IgD-negative memory B cell (primary cell): ENCODE measurements around the gene AGPS. TPM values are rescaled to one million over a fixed set of nuclear protein-coding genes. Genes with fewer than 3 reads are reported as not detected.
A peak's percentile ranks its signal among the peaks of the same experiment; 100 is the strongest.
"Not testable (repeated sequence)": the region's sequence is repeated elsewhere in the genome, so short reads cannot be mapped to it uniquely, and the experiment has no call there.

Experiments used
- H3K27ac Mint-ChIP-seq, 3 donors: one replicate each; pipeline ENCODE4 v1.8.0; 2020 to 2022; ENCODE audit warnings: mild to moderate bottlenecking in 3 of 3, mixed read lengths in 3 of 3, moderate library complexity in 1 of 3
- H3K27me3 Mint-ChIP-seq: one replicate; pipeline ENCODE4 v1.8.0; 2021; ENCODE audit warnings: mixed read lengths
- H3K36me3 Mint-ChIP-seq: one replicate; pipeline ENCODE4 v1.8.0; 2020; ENCODE audit warnings: mild to moderate bottlenecking, mixed read lengths
- H3K4me1 Mint-ChIP-seq, 3 donors: one replicate each; pipeline ENCODE4 v1.8.0; 2020 to 2022; ENCODE audit warnings: mixed read lengths in 3 of 3, mild to moderate bottlenecking in 1 of 3
- H3K4me3 Mint-ChIP-seq, 4 donors: one replicate each; pipeline ENCODE4 v1.8.0; 2020 to 2022; ENCODE audit warnings: mild to moderate bottlenecking in 4 of 4, mixed read lengths in 4 of 4, moderate library complexity in 3 of 4
- H3K9me3 Mint-ChIP-seq, 3 donors: one replicate each; pipeline ENCODE4 v1.8.0; 2020 to 2021; ENCODE audit warnings: mixed read lengths in 3 of 3, mild to moderate bottlenecking in 1 of 3
- polyA plus RNA-seq: library from polyadenylated mRNA; unstranded; fragments of 300-500 nt; fragmentation: Illumina TruSeq; gene quantifications from one replicate; pipeline ENCODE4 v1.2.3, GENCODE V29; 2021

The AGPS gene
- polyA plus RNA-seq, 1 donor from 2014 or later = 11.7 TPM

DNA sequence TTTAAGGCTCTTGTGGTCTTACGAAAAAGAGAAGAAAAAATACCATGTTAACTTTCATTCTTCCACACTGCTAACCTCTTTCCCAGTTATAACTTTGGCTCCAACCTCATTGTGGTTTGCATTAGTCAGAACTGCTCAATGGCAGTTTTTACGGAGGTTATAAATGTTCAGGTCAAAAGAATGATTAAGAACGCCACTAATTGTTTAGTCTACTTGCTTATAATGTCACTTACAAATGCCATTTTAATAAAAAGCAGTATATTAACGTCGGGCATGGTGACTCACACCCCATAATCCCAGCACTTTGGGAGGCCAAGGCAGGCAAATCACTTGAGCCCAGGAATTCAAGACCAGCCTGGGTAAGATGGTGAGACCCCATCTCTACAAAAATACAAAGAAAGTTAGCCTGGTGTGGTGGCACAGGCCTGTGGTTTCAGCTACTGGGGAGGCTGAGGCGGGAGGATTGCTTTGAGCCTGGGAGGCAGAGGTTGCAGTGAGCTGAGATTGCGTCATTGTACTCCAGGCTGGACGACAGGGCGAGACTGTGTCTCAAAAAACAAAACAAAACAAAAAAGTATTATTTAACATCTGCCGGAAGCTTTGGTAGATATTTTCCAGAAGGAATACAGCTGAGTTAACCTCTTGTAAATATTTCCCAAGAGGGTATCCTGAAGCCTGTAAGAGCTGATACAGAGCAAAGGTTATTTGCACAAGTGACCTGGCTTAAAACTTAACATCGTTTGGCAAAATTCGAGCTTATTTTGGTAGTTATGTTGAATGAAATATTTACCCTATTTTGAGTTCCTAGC, 5.1 kb downstream of the AGPS start:
- no peaks in the 10 kb centered on the region for H3K27me3 Mint-ChIP-seq
- no peak overlapping the region for H3K27ac Mint-ChIP-seq
- H3K4me1 Mint-ChIP-seq = peaks cover 38 to 54% (median 43%) of the 10 kb centered on the region in 3 donors
- peaks cover 2% of the 10 kb centered on the region for H3K36me3 Mint-ChIP-seq
- H3K4me3 Mint-ChIP-seq = no peak overlapping the region
- H3K9me3 Mint-ChIP-seq = no peaks in the 10 kb centered on the region

DNA sequence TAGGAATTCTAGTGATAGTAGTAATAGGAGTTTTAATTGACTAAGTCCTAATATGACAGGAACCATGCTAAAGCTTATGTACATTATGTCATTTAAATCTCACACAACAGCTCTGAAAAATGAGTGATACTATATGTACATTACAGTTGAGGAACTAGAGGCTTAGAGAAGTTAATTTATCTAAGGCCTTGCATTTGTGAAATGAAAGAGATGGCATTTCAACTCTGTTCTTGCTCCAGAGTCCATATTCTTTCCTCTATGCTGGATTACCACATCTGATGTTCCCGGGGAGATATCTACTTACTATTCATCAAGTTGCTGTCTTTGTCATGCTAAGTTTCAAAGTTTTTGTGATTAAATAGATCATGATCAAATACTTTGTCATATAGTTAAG, 5.7 kb downstream of the AGPS start:
- H3K4me1 Mint-ChIP-seq = peaks cover 39 to 53% (median 39%) of the 10 kb centered on the region in 3 donors
- H3K27ac Mint-ChIP-seq = no peak overlapping the region
- H3K36me3 Mint-ChIP-seq = peaks cover 4% of the 10 kb centered on the region
- peak overlapping the region in 1 of 4 donors; percentile 12 for H3K4me3 Mint-ChIP-seq
- no peaks in the 10 kb centered on the region for H3K27me3 Mint-ChIP-seq
- H3K9me3 Mint-ChIP-seq = no peaks in the 10 kb centered on the region

DNA sequence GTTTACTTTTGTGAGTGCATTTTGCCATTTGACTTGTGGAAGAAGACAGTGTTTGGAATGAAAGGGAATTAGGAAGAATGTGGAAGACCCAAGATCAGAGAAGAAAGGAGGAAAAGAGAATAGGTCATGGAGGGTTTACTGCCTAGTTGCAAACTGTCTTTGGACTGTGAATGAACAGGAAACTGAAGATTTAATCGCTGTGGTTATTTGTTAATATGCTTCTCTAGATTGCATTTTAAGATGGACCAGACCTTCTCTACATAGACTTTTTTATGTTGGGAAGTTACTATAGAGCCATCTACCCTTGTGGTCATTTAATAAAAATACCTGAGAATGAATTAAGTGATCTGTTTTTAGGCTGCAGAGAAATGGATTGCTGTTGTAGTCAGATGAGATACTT, 6.2 kb downstream of the AGPS start:
- H3K27ac Mint-ChIP-seq = no peak overlapping the region
- H3K4me3 Mint-ChIP-seq = no peak overlapping the region
- H3K4me1 Mint-ChIP-seq = peaks cover 34 to 50% (median 34%) of the 10 kb centered on the region in 3 donors
- H3K9me3 Mint-ChIP-seq = no peaks in the 10 kb centered on the region
- H3K27me3 Mint-ChIP-seq = no peaks in the 10 kb centered on the region
- H3K36me3 Mint-ChIP-seq = peaks cover 4% of the 10 kb centered on the region

DNA sequence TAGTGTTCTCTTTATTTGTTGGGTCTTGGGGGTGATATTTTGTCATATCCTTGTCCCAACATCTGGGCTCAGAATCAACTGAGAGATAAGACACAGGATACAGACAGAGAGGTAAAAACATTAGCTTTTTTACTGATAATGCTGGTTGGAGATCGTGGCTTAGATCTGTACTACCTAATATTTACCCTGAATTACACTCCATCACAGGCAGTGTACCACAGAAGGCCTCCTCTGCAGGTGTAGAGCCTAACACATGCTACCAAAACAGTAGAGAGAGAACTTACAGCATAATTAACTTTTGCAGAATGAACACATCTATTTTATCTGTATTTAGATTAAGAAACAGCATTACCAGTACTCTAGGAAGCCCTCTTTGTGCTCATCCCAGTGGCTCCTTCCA, 6.8 kb downstream of the AGPS start:
- Mint-ChIP-seq H3K4me1 (peaks cover 29 to 50% (median 30%) of the 10 kb centered on the region in 3 donors), H3K27me3 (no peaks in the 10 kb centered on the region), H3K9me3 (no peaks in the 10 kb centered on the region), H3K4me3 (no peak overlapping the region), H3K36me3 (peaks cover 4% of the 10 kb centered on the region), H3K27ac (no peak overlapping the region)

DNA sequence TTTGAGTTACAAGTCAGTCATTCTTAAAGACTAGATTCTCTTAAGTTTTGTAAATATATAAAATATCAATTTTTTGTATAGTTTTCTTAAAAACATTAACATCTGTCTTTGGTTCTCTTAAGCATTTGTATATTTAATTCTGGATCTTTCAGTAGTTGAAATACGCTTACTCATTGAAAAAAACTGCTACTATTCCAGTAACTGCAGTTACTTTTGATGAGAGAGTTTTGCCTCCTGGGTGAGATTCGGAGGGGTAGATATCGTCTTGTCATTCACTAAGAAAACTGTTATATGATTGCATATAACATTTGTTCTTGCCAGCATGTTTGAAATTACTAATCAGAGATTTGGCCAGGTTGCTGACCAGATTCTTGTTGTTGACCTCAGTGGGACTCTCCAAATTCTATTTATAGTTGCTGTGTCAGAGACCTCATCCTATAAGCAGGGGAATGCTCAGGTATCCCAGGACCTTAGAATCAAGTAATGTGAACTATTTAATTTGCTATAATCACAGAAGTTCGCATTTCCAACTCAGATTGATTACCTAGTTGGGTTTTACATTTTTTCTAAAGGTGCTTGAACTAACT, 7.9 kb downstream of the AGPS start:
- H3K36me3 Mint-ChIP-seq = peaks cover 4% of the 10 kb centered on the region
- H3K4me3 Mint-ChIP-seq = no peak overlapping the region
- no peaks in the 10 kb centered on the region for H3K27me3 Mint-ChIP-seq
- H3K4me1 Mint-ChIP-seq = peaks cover 22 to 46% (median 22%) of the 10 kb centered on the region in 3 donors
- H3K9me3 Mint-ChIP-seq = no peaks in the 10 kb centered on the region
- no peak overlapping the region for H3K27ac Mint-ChIP-seq

DNA sequence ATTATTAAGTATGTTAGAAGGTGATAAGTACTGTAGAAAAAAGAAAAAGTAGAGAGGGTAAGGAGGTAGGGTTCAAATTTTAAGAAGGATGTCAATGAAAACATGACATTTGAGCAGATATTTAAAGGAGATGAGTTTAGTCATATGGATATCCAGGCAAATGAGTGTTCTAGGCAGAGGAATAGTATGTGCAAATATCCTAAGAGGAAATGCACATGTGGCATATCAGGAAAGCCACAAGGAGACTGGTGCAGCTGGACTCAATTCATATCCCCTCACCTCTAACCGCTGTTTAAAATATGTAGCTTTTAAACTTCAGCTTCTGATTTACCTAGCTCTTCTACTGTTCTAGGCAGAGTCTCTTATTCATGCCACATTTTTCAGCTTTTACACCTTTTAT, 9.5 kb downstream of the AGPS start:
- Mint-ChIP-seq H3K4me3 (no peak overlapping the region), H3K27ac (no peak overlapping the region), H3K27me3 (no peaks in the 10 kb centered on the region), H3K36me3 (peaks cover 2% of the 10 kb centered on the region), H3K4me1 (peaks cover 18 to 46% (median 30%) of the 10 kb centered on the region in 3 donors), H3K9me3 (no peaks in the 10 kb centered on the region)

DNA sequence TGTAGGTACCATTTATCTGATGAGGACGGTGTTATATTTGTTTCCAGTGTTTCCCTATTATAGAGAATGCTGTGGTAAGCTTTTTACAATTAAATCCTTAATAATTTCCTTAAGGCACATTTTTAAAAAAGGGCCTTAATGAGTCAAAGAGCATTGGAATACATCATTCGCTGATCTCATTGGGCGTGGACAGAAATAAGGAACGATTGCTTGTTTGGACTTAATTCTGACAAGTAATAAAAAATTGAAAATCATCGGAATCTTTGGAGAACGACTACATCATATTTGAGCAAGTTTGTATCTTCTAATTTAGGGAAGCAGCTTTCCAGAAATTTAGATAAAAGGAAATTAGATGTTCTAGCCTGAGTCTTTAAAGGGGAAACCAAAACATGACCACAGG, 11.3 kb downstream of the AGPS start:
- Mint-ChIP-seq H3K4me1 (peaks cover 14 to 36% (median 27%) of the 10 kb centered on the region in 3 donors), H3K4me3 (no peak overlapping the region), H3K9me3 (no peaks in the 10 kb centered on the region), H3K27ac (no peak overlapping the region), H3K27me3 (no peaks in the 10 kb centered on the region), H3K36me3 (peaks cover 2% of the 10 kb centered on the region)

DNA sequence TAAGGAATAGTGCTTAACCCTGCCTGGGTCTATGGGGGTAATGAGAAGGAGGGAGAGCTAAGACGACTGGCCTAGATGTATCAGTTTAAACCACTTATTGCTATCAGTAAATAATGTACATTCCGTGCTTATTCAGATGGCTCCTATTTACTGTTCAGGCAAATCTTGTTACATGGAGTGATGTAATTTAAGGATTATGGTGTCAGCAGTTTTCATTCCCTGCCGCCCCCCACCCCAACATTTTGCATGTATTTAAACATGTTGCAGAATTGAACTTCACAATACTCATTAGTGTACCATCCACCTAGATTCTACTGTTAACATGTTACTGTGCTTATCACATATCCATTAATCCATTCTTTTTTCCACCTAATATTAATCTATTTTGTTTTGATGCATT, 11.7 kb downstream of the AGPS start:
- peaks cover 0 to under 1% (median 0%) of the 10 kb centered on the region in 3 donors for H3K9me3 Mint-ChIP-seq
- no peak overlapping the region for H3K27ac Mint-ChIP-seq
- H3K4me3 Mint-ChIP-seq = no peak overlapping the region
- H3K27me3 Mint-ChIP-seq = no peaks in the 10 kb centered on the region
- peaks cover 14 to 32% (median 25%) of the 10 kb centered on the region in 3 donors for H3K4me1 Mint-ChIP-seq
- peaks cover 2% of the 10 kb centered on the region for H3K36me3 Mint-ChIP-seq

DNA sequence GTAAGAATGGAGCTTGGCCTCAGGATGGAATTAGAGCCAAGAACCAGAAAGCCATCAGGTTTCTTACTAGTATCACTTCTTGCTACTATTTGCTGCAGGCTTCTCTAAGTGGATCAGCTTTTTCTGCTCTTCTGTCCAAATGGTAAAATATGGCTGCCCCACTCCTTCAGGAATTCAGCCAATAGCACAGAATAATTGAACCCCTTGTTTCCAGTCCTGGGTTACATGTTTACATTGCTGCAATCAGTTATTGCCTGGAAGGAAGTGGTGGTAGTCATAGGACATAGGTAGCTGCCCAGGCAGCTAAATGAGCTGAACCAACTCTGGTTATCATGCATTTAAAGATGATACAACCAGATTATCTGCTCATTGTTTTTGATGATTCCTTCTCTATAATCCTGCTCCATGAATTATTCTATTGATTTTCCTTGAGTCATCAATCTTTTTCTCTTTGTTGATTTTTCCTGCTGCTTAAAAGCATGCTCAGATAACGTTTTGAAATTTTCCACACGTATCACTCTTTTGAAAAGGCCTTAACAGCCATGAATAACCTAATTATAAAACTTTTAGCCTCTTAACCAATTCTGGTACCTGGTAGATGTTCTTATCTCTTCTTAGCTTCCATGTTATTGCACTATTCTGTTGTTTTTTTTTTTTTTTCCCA, 12.6 kb downstream of the AGPS start:
- Mint-ChIP-seq H3K27me3 (no peaks in the 10 kb centered on the region), H3K4me3 (no peak overlapping the region), H3K27ac (peak overlapping the region in 2 of 3 donors; percentile 54 to 67), H3K9me3 (peaks cover 0 to 4% (median 0%) of the 10 kb centered on the region in 3 donors), H3K4me1 (peaks cover 14 to 28% (median 22%) of the 10 kb centered on the region in 3 donors), H3K36me3 (peaks cover 4% of the 10 kb centered on the region)

DNA sequence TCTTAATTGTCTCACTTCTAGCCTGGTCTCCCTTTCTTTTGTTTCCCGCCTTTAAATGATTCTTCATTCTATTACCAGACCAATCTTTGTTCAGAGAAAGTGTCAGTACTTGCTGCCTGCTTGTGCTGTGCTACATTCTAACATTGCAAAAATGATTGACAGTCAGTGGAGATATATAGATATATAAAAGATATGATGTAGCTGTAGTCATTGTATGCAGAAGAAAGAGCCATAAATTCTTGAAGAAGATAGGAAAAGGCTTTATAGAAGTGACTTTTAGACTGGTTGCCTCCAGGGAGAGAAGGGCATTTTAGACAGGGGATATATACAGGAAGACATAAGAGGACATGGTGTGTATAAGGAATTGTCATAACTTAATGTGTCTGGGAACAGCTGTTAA, 13.6 kb downstream of the AGPS start:
- peaks cover 9 to 25% (median 22%) of the 10 kb centered on the region in 3 donors for H3K4me1 Mint-ChIP-seq
- H3K36me3 Mint-ChIP-seq = peaks cover 4% of the 10 kb centered on the region
- peak overlapping the region in 1 of 3 donors; percentile 67 for H3K27ac Mint-ChIP-seq
- H3K9me3 Mint-ChIP-seq = peaks cover 0 to 4% (median 0%) of the 10 kb centered on the region in 3 donors
- no peaks in the 10 kb centered on the region for H3K27me3 Mint-ChIP-seq
- no peak overlapping the region for H3K4me3 Mint-ChIP-seq

DNA sequence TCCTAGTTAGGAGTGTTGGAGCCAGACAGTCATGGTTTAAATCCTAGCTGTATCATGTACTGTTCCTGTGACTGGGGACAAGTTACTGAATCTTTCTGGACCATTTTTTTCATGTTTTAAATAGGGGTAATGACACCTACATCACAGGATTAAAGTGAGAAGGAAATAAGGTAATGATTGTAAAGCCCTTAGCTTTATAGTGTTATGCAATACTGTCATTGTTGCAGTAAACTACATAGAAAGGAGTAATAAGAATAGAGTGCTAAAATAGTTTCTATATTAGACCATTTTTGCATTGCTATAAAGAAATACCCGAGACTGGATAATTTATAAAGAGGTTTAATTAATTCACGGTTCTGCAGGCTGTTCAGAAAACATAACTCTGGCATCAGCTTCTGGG, 14.5 kb downstream of the AGPS start:
- Mint-ChIP-seq H3K4me1 (peaks cover 11 to 28% (median 22%) of the 10 kb centered on the region in 3 donors), H3K4me3 (no peak overlapping the region), H3K36me3 (peaks cover 7% of the 10 kb centered on the region), H3K9me3 (peaks cover 0 to 4% (median 0%) of the 10 kb centered on the region in 3 donors), H3K27me3 (no peaks in the 10 kb centered on the region), H3K27ac (no peak overlapping the region)

DNA sequence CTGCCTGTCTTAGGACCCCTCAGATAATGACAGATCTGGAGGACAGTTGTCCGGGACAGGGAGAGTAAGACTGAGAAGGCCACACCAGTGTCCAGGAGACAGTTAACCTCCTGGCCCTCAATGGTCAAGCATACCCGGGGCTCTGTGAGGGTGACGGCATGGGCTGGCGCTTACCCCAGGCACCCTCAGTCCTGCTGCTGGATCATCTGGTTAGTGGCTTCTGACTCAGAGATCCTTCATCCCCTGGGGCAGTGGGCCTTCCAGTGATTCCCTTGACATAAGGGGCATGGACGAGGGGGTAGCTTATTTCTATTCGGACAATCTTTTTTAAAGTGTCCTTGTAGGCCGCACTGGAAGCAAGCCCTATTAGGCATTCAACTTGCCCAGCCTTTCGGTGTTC, 18.1 kb downstream of the AGPS start:
- H3K27me3 Mint-ChIP-seq, H3K36me3 Mint-ChIP-seq, H3K27ac Mint-ChIP-seq, H3K9me3 Mint-ChIP-seq, H3K4me3 Mint-ChIP-seq: not testable (repeated sequence)
- peaks cover 6 to 17% (median 15%) of the 10 kb centered on the region in 3 donors for H3K4me1 Mint-ChIP-seq

DNA sequence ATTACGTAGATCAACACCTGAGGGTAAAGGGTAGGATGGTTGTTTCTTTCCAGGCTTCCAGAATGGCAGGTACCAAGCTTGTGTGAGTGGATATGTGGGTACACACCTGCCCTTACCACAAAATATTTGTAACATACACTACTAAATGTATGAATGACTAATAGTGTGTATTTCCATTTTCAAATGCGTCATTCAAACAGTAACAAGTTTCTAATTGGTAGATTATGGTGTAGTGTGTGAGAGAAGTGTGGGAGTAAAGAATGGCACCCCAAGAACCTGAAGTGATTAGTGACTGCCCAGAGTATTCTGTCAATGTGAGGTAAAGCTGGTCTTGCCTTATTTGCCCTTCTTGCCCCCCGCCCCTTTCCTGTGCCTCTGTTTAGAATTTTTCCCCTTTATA, 21.1 kb downstream of the AGPS start:
- no peak overlapping the region for H3K27ac Mint-ChIP-seq
- H3K4me3 Mint-ChIP-seq = no peak overlapping the region
- no peaks in the 10 kb centered on the region for H3K27me3 Mint-ChIP-seq
- H3K4me1 Mint-ChIP-seq = peaks cover 5 to 9% (median 7%) of the 10 kb centered on the region in 3 donors
- peaks cover 9% of the 10 kb centered on the region for H3K36me3 Mint-ChIP-seq
- H3K9me3 Mint-ChIP-seq = peaks cover 0 to 4% (median 0%) of the 10 kb centered on the region in 3 donors

DNA sequence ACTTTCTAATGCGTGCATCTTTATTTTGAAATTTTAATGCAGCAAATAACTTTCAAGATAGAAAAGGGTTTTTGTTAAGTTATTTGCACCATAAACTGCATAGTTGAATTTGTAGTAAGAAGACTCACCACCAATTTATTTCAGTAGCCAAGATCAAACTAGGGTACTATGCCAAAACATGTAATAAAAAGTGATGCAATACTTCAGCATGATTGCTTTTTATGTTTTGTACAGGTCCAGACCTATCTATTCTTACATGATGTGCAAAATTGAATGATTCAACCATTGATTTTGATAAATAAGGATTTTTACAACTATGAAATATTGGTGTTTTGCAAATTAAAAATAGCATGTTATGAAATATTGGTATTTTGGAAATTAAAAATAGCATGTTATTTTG, 26.7 kb downstream of the AGPS start:
- Mint-ChIP-seq H3K36me3 (peaks cover 4% of the 10 kb centered on the region), H3K4me1 (peaks cover 4 to 5% (median 4%) of the 10 kb centered on the region in 3 donors), H3K27me3 (no peaks in the 10 kb centered on the region), H3K4me3 (no peak overlapping the region), H3K27ac (no peak overlapping the region), H3K9me3 (no peaks in the 10 kb centered on the region)

DNA sequence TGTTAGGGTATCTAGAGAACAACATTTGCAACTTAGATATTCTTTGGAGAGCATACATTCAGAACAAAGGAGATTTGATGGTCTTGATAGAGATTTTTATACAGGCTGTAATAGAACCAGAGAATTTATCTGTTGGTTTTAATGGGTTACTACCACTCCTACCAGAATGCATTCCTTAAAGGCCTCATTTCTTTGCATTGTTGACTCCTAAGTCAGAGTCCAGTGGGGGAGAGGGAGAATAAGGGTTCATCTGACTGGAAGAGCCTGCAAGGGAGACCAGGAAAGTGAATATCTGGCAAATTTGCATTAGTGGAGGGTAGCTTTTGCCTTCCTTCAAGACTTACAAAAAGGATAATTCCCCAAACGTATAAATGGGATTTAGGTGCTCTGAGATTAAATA, 29.7 kb downstream of the AGPS start:
- peaks cover 0 to 10% (median 6%) of the 10 kb centered on the region in 3 donors for H3K4me1 Mint-ChIP-seq
- peaks cover 0 to 10% (median 4%) of the 10 kb centered on the region in 3 donors for H3K9me3 Mint-ChIP-seq
- H3K27me3 Mint-ChIP-seq = no peaks in the 10 kb centered on the region
- H3K36me3 Mint-ChIP-seq = peaks cover 22% of the 10 kb centered on the region
- H3K4me3 Mint-ChIP-seq = no peak overlapping the region
- peak overlapping the region in 1 of 3 donors; percentile 54 for H3K27ac Mint-ChIP-seq
